Measurements from ENCODE around the gene EVPL.

Gene EVPL

GRCh38 chr17:76056882-76057281, 29.8 kb upstream of the EVPL start:
- peaks cover 4% of the 10 kb centered on the region for H3K9me3 ChIP-seq (replicated peaks; ENCODE audit: low read length)
- H3K36me3 ChIP-seq (ENCODE audit: insufficient read depth, low read length) = peaks cover 68% of the 10 kb centered on the region
- H3K4me1 ChIP-seq (ENCODE audit: control insufficient read depth, insufficient read depth, low read length) = peaks cover 13% of the 10 kb centered on the region
- H3K4me2 ChIP-seq (ENCODE audit: low read length) = no peak overlapping the region
- H3K27me3 ChIP-seq (ENCODE audit: control insufficient read depth, insufficient read depth, low read length) = no peaks in the 10 kb centered on the region
- H3K4me3 ChIP-seq (ENCODE audit: low read length) = no peak overlapping the region
- no peak overlapping the region for H3K9ac ChIP-seq (ENCODE audit: low read depth, low read length)

- Histone ChIP-seq H3K4me3 (ENCODE audit: low read length) (no peak overlapping the region), H3K9ac (ENCODE audit: low read depth, low read length) (no peak overlapping the region), H3K4me2 (ENCODE audit: low read length) (no peak overlapping the region), H3K27me3 (ENCODE audit: control insufficient read depth, insufficient read depth, low read length) (no peaks in the 10 kb centered on the region), H3K36me3 (ENCODE audit: insufficient read depth, low read length) (peaks cover 76% of the 10 kb centered on the region), H3K4me1 (ENCODE audit: control insufficient read depth, insufficient read depth, low read length) (peaks cover 15% of the 10 kb centered on the region), H3K9me3 (replicated peaks; ENCODE audit: low read length) (peaks cover 4% of the 10 kb centered on the region)
Measured at GRCh38 chr17:76054112-76054476, 27.0 kb upstream of the EVPL start.

GRCh38 chr17:76053246-76054111, 26.4 kb upstream of the EVPL start:
- Histone ChIP-seq H3K9ac (ENCODE audit: low read depth, low read length) (no peak overlapping the region), H3K9me3 (replicated peaks; ENCODE audit: low read length) (peaks cover 4% of the 10 kb centered on the region), H3K4me1 (ENCODE audit: control insufficient read depth, insufficient read depth, low read length) (peaks cover 21% of the 10 kb centered on the region), H3K27me3 (ENCODE audit: control insufficient read depth, insufficient read depth, low read length) (no peaks in the 10 kb centered on the region), H3K4me2 (ENCODE audit: low read length) (peak overlapping the region; percentile 23), H3K4me3 (ENCODE audit: low read length) (peak overlapping the region; percentile 38), H3K36me3 (ENCODE audit: insufficient read depth, low read length) (peaks cover 76% of the 10 kb centered on the region)

- Histone ChIP-seq H3K9me3 (replicated peaks; ENCODE audit: low read length) (peaks cover 4% of the 10 kb centered on the region), H3K4me2 (ENCODE audit: low read length) (no peak overlapping the region), H3K36me3 (ENCODE audit: insufficient read depth, low read length) (peaks cover 74% of the 10 kb centered on the region), H3K4me3 (ENCODE audit: low read length) (no peak overlapping the region), H3K4me1 (ENCODE audit: control insufficient read depth, insufficient read depth, low read length) (peaks cover 27% of the 10 kb centered on the region), H3K9ac (ENCODE audit: low read depth, low read length) (no peak overlapping the region), H3K27me3 (ENCODE audit: control insufficient read depth, insufficient read depth, low read length) (no peaks in the 10 kb centered on the region)
Measured at GRCh38 chr17:76051561-76051960, 24.5 kb upstream of the EVPL start.

- Histone ChIP-seq H3K4me2 (ENCODE audit: low read length) (no peak overlapping the region), H3K36me3 (ENCODE audit: insufficient read depth, low read length) (peaks cover 73% of the 10 kb centered on the region), H3K9me3 (replicated peaks; ENCODE audit: low read length) (peaks cover 4% of the 10 kb centered on the region), H3K4me3 (ENCODE audit: low read length) (no peak overlapping the region), H3K27me3 (ENCODE audit: control insufficient read depth, insufficient read depth, low read length) (no peaks in the 10 kb centered on the region), H3K4me1 (ENCODE audit: control insufficient read depth, insufficient read depth, low read length) (peaks cover 27% of the 10 kb centered on the region), H3K9ac (ENCODE audit: low read depth, low read length) (no peak overlapping the region)
Measured at GRCh38 chr17:76050538-76051467, 23.7 kb upstream of the EVPL start.

- Histone ChIP-seq H3K4me2 (ENCODE audit: low read length) (no peak overlapping the region), H3K4me3 (ENCODE audit: low read length) (no peak overlapping the region), H3K27me3 (ENCODE audit: control insufficient read depth, insufficient read depth, low read length) (no peaks in the 10 kb centered on the region), H3K9ac (ENCODE audit: low read depth, low read length) (no peak overlapping the region), H3K9me3 (replicated peaks; ENCODE audit: low read length) (peaks cover 4% of the 10 kb centered on the region), H3K36me3 (ENCODE audit: insufficient read depth, low read length) (peaks cover 80% of the 10 kb centered on the region), H3K4me1 (ENCODE audit: control insufficient read depth, insufficient read depth, low read length) (peaks cover 27% of the 10 kb centered on the region)
Measured at GRCh38 chr17:76049836-76050537, 22.9 kb upstream of the EVPL start.

- Histone ChIP-seq H3K4me3 (ENCODE audit: low read length) (no peak overlapping the region), H3K4me1 (ENCODE audit: control insufficient read depth, insufficient read depth, low read length) (peaks cover 27% of the 10 kb centered on the region), H3K9me3 (replicated peaks; ENCODE audit: low read length) (peaks cover 4% of the 10 kb centered on the region), H3K36me3 (ENCODE audit: insufficient read depth, low read length) (peaks cover 84% of the 10 kb centered on the region), H3K9ac (ENCODE audit: low read depth, low read length) (no peak overlapping the region), H3K4me2 (ENCODE audit: low read length) (no peak overlapping the region), H3K27me3 (ENCODE audit: control insufficient read depth, insufficient read depth, low read length) (no peaks in the 10 kb centered on the region)
Measured at GRCh38 chr17:76049239-76049638, 22.1 kb upstream of the EVPL start.

- Histone ChIP-seq H3K4me2 (ENCODE audit: low read length) (peak overlapping the region; percentile 19), H3K27me3 (ENCODE audit: control insufficient read depth, insufficient read depth, low read length) (no peaks in the 10 kb centered on the region), H3K9me3 (replicated peaks; ENCODE audit: low read length) (peaks cover under 1% of the 10 kb centered on the region), H3K4me1 (ENCODE audit: control insufficient read depth, insufficient read depth, low read length) (peaks cover 22% of the 10 kb centered on the region), H3K9ac (ENCODE audit: low read depth, low read length) (no peak overlapping the region), H3K36me3 (ENCODE audit: insufficient read depth, low read length) (peaks cover 84% of the 10 kb centered on the region), H3K4me3 (ENCODE audit: low read length) (no peak overlapping the region)
Measured at GRCh38 chr17:76048711-76049110, 21.6 kb upstream of the EVPL start.

GRCh38 chr17:76048025-76048605, 21.0 kb upstream of the EVPL start:
- H3K9ac ChIP-seq (ENCODE audit: low read depth, low read length) = no peak overlapping the region
- peaks cover 86% of the 10 kb centered on the region for H3K36me3 ChIP-seq (ENCODE audit: insufficient read depth, low read length)
- H3K4me2 ChIP-seq (ENCODE audit: low read length) = peak overlapping the region; percentile 19
- H3K9me3 ChIP-seq (replicated peaks; ENCODE audit: low read length) = no peaks in the 10 kb centered on the region
- no peak overlapping the region for H3K4me3 ChIP-seq (ENCODE audit: low read length)
- peaks cover 16% of the 10 kb centered on the region for H3K4me1 ChIP-seq (ENCODE audit: control insufficient read depth, insufficient read depth, low read length)
- no peaks in the 10 kb centered on the region for H3K27me3 ChIP-seq (ENCODE audit: control insufficient read depth, insufficient read depth, low read length)

GRCh38 chr17:76046064-76046463, 19.0 kb upstream of the EVPL start:
- H3K9me3 ChIP-seq (replicated peaks; ENCODE audit: low read length) = no peaks in the 10 kb centered on the region
- H3K36me3 ChIP-seq (ENCODE audit: insufficient read depth, low read length) = peaks cover 90% of the 10 kb centered on the region
- H3K27me3 ChIP-seq (ENCODE audit: control insufficient read depth, insufficient read depth, low read length) = no peaks in the 10 kb centered on the region

More at GRCh38 chr17:76046064-76046463, 19.0 kb upstream of the EVPL start:
- H3K4me2 ChIP-seq (ENCODE audit: low read length) = no peak overlapping the region
- H3K9ac ChIP-seq (ENCODE audit: low read depth, low read length) = no peak overlapping the region
- peaks cover 15% of the 10 kb centered on the region for H3K4me1 ChIP-seq (ENCODE audit: control insufficient read depth, insufficient read depth, low read length)
- no peak overlapping the region for H3K4me3 ChIP-seq (ENCODE audit: low read length)
